ENCODE data around the gene CAMK1D. TPM values are rescaled to one million over a fixed set of nuclear protein-coding genes. Genes with fewer than 3 reads are reported as not detected.
A peak's percentile ranks its signal among the peaks of the same experiment; 100 is the strongest.

CAMK1D gene
- total RNA-seq, 1 experiment from 2014 or later = 6.0 TPM

- H3K9me3 ChIP-seq (ENCODE audit: insufficient read depth, low read depth) = no peaks in the 10 kb centered on the region
- H3F3A ChIP-seq (ENCODE audit: insufficient read depth, low read depth) = peaks cover 10% of the 10 kb centered on the region; the same call in 1 of the 2 replicates
- H3K27ac ChIP-seq = no peak overlapping the region
- no peaks in the 10 kb centered on the region for H4K20me1 ChIP-seq (ENCODE audit: insufficient read depth)
- H3K36me3 ChIP-seq (ENCODE audit: low read depth) = no peaks in the 10 kb centered on the region
- H3K4me2 ChIP-seq = no peak overlapping the region
- BruUV-seq (replicated peaks) = no TSS peak
- POLR2A ChIA-PET (ENCODE audit: unreplicated experiment) = no interaction called here
- TF ChIP-seq EZH2 (IDR thresholded peaks at IDR 0.05; ENCODE audit: low read depth) (no peak), CTCF (conservative IDR thresholded peaks at IDR 0.05) (no peak)
- H3K79me2 ChIP-seq (ENCODE audit: low read depth) = no peaks in the 10 kb centered on the region
- no peak overlapping the region for H2AFZ ChIP-seq
- intact Hi-C loops (cut with micrococcal nuclease; ENCODE audit: unreplicated experiment) = no loop called here
- CTCF ChIA-PET = interaction anchor here (0.6 kb wide), 1 partner anchor 789 kb away, joined by 3 read pairs; no protein-coding TSS in a partner anchor
- H3K9me2 ChIP-seq (ENCODE audit: insufficient read depth) = no peaks in the 10 kb centered on the region
- no peak overlapping the region for H3K4me3 ChIP-seq
- no peaks in the 10 kb centered on the region for H3K27me3 ChIP-seq (ENCODE audit: insufficient read depth, low read depth)
- H3K4me1 ChIP-seq (replicated peaks; ENCODE audit: insufficient read depth) = peaks cover 11% of the 10 kb centered on the region; the same call in 1 of the 2 replicates
- DNase-seq = no peak
These were observed 234.7 kb downstream of the CAMK1D start for GRCh38 chr10:12583891-12584595.

GRCh38 chr10:12586741-12587140 is 237.4 kb downstream of the CAMK1D start:
- intact Hi-C loops (cut with micrococcal nuclease; ENCODE audit: unreplicated experiment) = no loop called here
- no peaks in the 10 kb centered on the region for H3K9me2 ChIP-seq (ENCODE audit: insufficient read depth)
- no peak overlapping the region for H3K4me3 ChIP-seq
- H3F3A ChIP-seq (ENCODE audit: insufficient read depth, low read depth) = peaks cover 16% of the 10 kb centered on the region; the same call in 1 of the 2 replicates
- no TSS peak for BruUV-seq (replicated peaks)
- no peaks in the 10 kb centered on the region for H4K20me1 ChIP-seq (ENCODE audit: insufficient read depth)
- CTCF ChIA-PET = no interaction called here
- peaks cover 11% of the 10 kb centered on the region; the same call in 1 of the 2 replicates for H3K4me1 ChIP-seq (replicated peaks; ENCODE audit: insufficient read depth)
- no peak overlapping the region for H3K4me2 ChIP-seq
- POLR2A ChIA-PET (ENCODE audit: unreplicated experiment) = no interaction called here
- DNase-seq = no peak
- no peaks in the 10 kb centered on the region for H3K9me3 ChIP-seq (ENCODE audit: insufficient read depth, low read depth)
- H2AFZ ChIP-seq = no peak overlapping the region
- no peaks in the 10 kb centered on the region for H3K27me3 ChIP-seq (ENCODE audit: insufficient read depth, low read depth)
- H3K36me3 ChIP-seq (ENCODE audit: low read depth) = no peaks in the 10 kb centered on the region
- no peaks in the 10 kb centered on the region for H3K79me2 ChIP-seq (ENCODE audit: low read depth)
- TF ChIP-seq EZH2 (IDR thresholded peaks at IDR 0.05; ENCODE audit: low read depth) (no peak), CTCF (conservative IDR thresholded peaks at IDR 0.05) (no peak)
- H3K27ac ChIP-seq = no peak overlapping the region

GRCh38 chr10:12587451-12587888 is 238.1 kb downstream of the CAMK1D start:
- Histone ChIP-seq H2AFZ (no peak overlapping the region), H3K9me2 (ENCODE audit: insufficient read depth) (no peaks in the 10 kb centered on the region), H3K4me3 (no peak overlapping the region), H3K36me3 (ENCODE audit: low read depth) (no peaks in the 10 kb centered on the region), H3K4me1 (replicated peaks; ENCODE audit: insufficient read depth) (peaks cover 11% of the 10 kb centered on the region; the same call in 1 of the 2 replicates), H3K79me2 (ENCODE audit: low read depth) (no peaks in the 10 kb centered on the region), H3K27me3 (ENCODE audit: insufficient read depth, low read depth) (no peaks in the 10 kb centered on the region), H3K9me3 (ENCODE audit: insufficient read depth, low read depth) (no peaks in the 10 kb centered on the region), H3K27ac (no peak overlapping the region), H4K20me1 (ENCODE audit: insufficient read depth) (no peaks in the 10 kb centered on the region), H3F3A (ENCODE audit: insufficient read depth, low read depth) (peaks cover 16% of the 10 kb centered on the region; the same call in 1 of the 2 replicates), H3K4me2 (peak overlapping the region; percentile 43)
- intact Hi-C loops (cut with micrococcal nuclease; ENCODE audit: unreplicated experiment) = no loop called here
- ChIA-PET POLR2A (ENCODE audit: unreplicated experiment) (no interaction called here), CTCF (no interaction called here)
- no peak for DNase-seq
- no peak for TF ChIP-seq EZH2 (IDR thresholded peaks at IDR 0.05; ENCODE audit: low read depth)
- TF ChIP-seq CTCF (conservative IDR thresholded peaks at IDR 0.05) = no peak
- no TSS peak for BruUV-seq (replicated peaks)

Measured in PC-9 (cell line).